Neural cell (in vitro differentiated cells): ENCODE results near the gene FBXO38. TPM values are rescaled to one million over a fixed set of nuclear protein-coding genes. Genes with fewer than 3 reads are reported as not detected.

ENCODE experiments used
- H2AFZ ChIP-seq: fragments of 200-600, 300-800 bp; sonication (generic), shearing (Covaris generic); 2 replicates; pipeline ENCODE4 v1.6.0; 2014; ENCODE audit warnings: low read depth, mild to moderate bottlenecking, antibody characterized with exemption, low read length, moderate library complexity
- H3F3A ChIP-seq: fragments of 200-600 bp; shearing (Covaris generic); 2 replicates; pipeline ENCODE4 v1.6.1; 2016; ENCODE audit warnings: mild to moderate bottlenecking, moderate library complexity, mixed read lengths, antibody characterized with exemption, low read length; ENCODE audit not compliant: insufficient read depth, poor library complexity, severe bottlenecking
- H3K27ac ChIP-seq: fragments of 200-600, 300-800 bp; sonication (generic), shearing (Covaris generic); 2 replicates; pipeline ENCODE4 v1.5.1; 2014; ENCODE audit warnings: mild to moderate bottlenecking, low read length, moderate library complexity
- H3K27me3 ChIP-seq: fragments of 300-800, 200-600 bp; sonication (generic), shearing (Covaris generic); 2 replicates; pipeline ENCODE4 v1.6.0; 2014; ENCODE audit warnings: mild to moderate bottlenecking, low read depth, low read length, moderate library complexity; ENCODE audit not compliant: insufficient read depth
- H3K36me3 ChIP-seq: fragments of 300-800, 200-600 bp; sonication (generic), shearing (Covaris generic); 2 replicates; pipeline ENCODE4 v1.5.1; 2014; ENCODE audit warnings: mild to moderate bottlenecking, antibody characterized with exemption, low read length, moderate library complexity; ENCODE audit not compliant: insufficient read depth
- H3K4me2 ChIP-seq: fragments of 300-800, 200-600 bp; sonication (generic), shearing (Covaris generic); 2 replicates; pipeline ENCODE4 v1.6.0; 2014; ENCODE audit warnings: mild to moderate bottlenecking, low read length
- H3K4me3 ChIP-seq: fragments of 300-800, 200-600 bp; sonication (generic), shearing (Covaris generic); 2 replicates; pipeline ENCODE4 v1.5.1; 2014; ENCODE audit warnings: mild to moderate bottlenecking, low read length, moderate library complexity
- H3K79me2 ChIP-seq: fragments of 200-600 bp; shearing (Covaris generic); replicated peaks from 2 replicates; pipeline ENCODE4 v1.6.0; 2014; ENCODE audit warnings: mild to moderate bottlenecking, low read length, moderate library complexity; ENCODE audit not compliant: insufficient read depth
- H3K9ac ChIP-seq: fragments of 300-800, 200-600 bp; sonication (generic), shearing (Covaris generic); 2 replicates; pipeline ENCODE4 v1.6.1; 2016; ENCODE audit warnings: mild to moderate bottlenecking, low read length, mixed read lengths
- H3K9me2 ChIP-seq: fragments of 200-600 bp; shearing (Covaris generic); 2 replicates; pipeline ENCODE4 v1.6.1; 2016; ENCODE audit warnings: mild to moderate bottlenecking, low read length, mixed read lengths; ENCODE audit not compliant: insufficient read depth
- H3K9me3 ChIP-seq: fragments of 200-600, 300-800 bp; sonication (generic), shearing (Covaris generic); 2 replicates; pipeline ENCODE4 v1.6.1; 2016; ENCODE audit warnings: mild to moderate bottlenecking, mixed run types, low read length, moderate library complexity, mixed read lengths
- H4K20me1 ChIP-seq: fragments of 200-600 bp; shearing (Covaris generic); 2 replicates; pipeline ENCODE4 v1.6.1; 2016; ENCODE audit warnings: mild to moderate bottlenecking, mixed run types; ENCODE audit not compliant: insufficient read depth
- CTCF ChIP-seq: fragments of 450-650 bp; IDR thresholded peaks from 2 replicates; pipeline ENCODE4 v1.5.1; 2014; ENCODE audit warnings: antibody characterized with exemption, mild to moderate bottlenecking, moderate library complexity; ENCODE audit not compliant: poor library complexity, severe bottlenecking
- EP300 ChIP-seq: fragments of 450-650 bp; conservative IDR thresholded peaks from 2 replicates; pipeline ENCODE4 v1.6.1; 2014; ENCODE audit warnings: antibody characterized with exemption, mild to moderate bottlenecking, moderate library complexity; ENCODE audit not compliant: poor library complexity, severe bottlenecking
- EZH2 ChIP-seq: fragments of 200-600, 300-800 bp; shearing (Covaris generic), sonication (generic); IDR thresholded peaks from 2 replicates; pipeline ENCODE4 v1.6.1; 2014; ENCODE audit warnings: antibody characterized with exemption, low read length, borderline replicate concordance, mild to moderate bottlenecking; ENCODE audit not compliant: insufficient read depth, poor library complexity, severe bottlenecking
- MXI1 ChIP-seq: fragments of 450-650 bp; conservative IDR thresholded peaks from 2 replicates; pipeline ENCODE4 v1.6.1; 2014; ENCODE audit warnings: antibody characterized with exemption, mild to moderate bottlenecking; ENCODE audit not compliant: poor library complexity, severe bottlenecking
- POLR2AphosphoS5 ChIP-seq: IDR thresholded peaks from 2 replicates; pipeline ENCODE4 v1.6.1; 2012
- RAD21 ChIP-seq: fragments of 450-650 bp; conservative IDR thresholded peaks from 2 replicates; pipeline ENCODE4 v1.6.1; 2014; ENCODE audit warnings: antibody characterized with exemption, mild to moderate bottlenecking, moderate library complexity
- REST ChIP-seq: IDR thresholded peaks from 2 replicates; pipeline ENCODE4 v1.6.1; 2012; ENCODE audit warnings: borderline replicate concordance
- SMC3 ChIP-seq: fragments of 450-650 bp; conservative IDR thresholded peaks from 2 replicates; pipeline ENCODE4 v1.6.1; 2014; ENCODE audit warnings: antibody characterized with exemption, mild to moderate bottlenecking, moderate library complexity; ENCODE audit not compliant: poor library complexity
- TAF1 ChIP-seq: IDR thresholded peaks from 2 replicates; pipeline ENCODE4 v1.6.1; 2012; ENCODE audit warnings: low read depth
- polyA plus RNA-seq: library from polyadenylated mRNA; depleted of rRNA; stranded (reverse); fragments of >200 nt; gene quantifications from 2 replicates; pipeline ENCODE4 v1.2.3, GENCODE V29; 2014

The FBXO38 gene
- polyA plus RNA-seq, 1 donor from 2014 or later, result 69.1 TPM

- no peaks in the 10 kb centered on the region for H3K27me3 ChIP-seq
- H3K27ac ChIP-seq, result no peak overlapping the region
- H3K9me2 ChIP-seq, result no peaks in the 10 kb centered on the region
- no peaks in the 10 kb centered on the region for H3K79me2 ChIP-seq
- no peak overlapping the region for H3K4me3 ChIP-seq
- no peaks in the 10 kb centered on the region for H4K20me1 ChIP-seq
- H3K9ac ChIP-seq, result no peak overlapping the region
- TF ChIP-seq SMC3, result no peak
- no peak for TF ChIP-seq TAF1
- no peak for TF ChIP-seq REST
- TF ChIP-seq EP300, result no peak
- H2AFZ ChIP-seq, result no peak overlapping the region
- H3K4me2 ChIP-seq, result no peak overlapping the region
- no peaks in the 10 kb centered on the region for H3K36me3 ChIP-seq
- H3F3A ChIP-seq, result no peaks in the 10 kb centered on the region
- no peaks in the 10 kb centered on the region for H3K9me3 ChIP-seq
Measured at GRCh38 chr5:148482697-148483462, 99.1 kb downstream of the FBXO38 start.

- no peak overlapping the region for H3K4me3 ChIP-seq
- no peaks in the 10 kb centered on the region for H3K36me3 ChIP-seq
- H3K9me2 ChIP-seq, result no peaks in the 10 kb centered on the region
- H4K20me1 ChIP-seq, result no peaks in the 10 kb centered on the region
- H3K4me2 ChIP-seq, result no peak overlapping the region
- H3K27ac ChIP-seq, result no peak overlapping the region
- no peaks in the 10 kb centered on the region for H3K79me2 ChIP-seq
- H2AFZ ChIP-seq, result no peak overlapping the region
- TF ChIP-seq CTCF (no peak), EP300 (no peak), POLR2AphosphoS5 (no peak), REST (no peak), SMC3 (no peak), RAD21 (no peak), MXI1 (no peak), EZH2 (no peak), TAF1 (no peak)
- no peaks in the 10 kb centered on the region for H3F3A ChIP-seq
- no peak overlapping the region for H3K9ac ChIP-seq
- no peaks in the 10 kb centered on the region for H3K27me3 ChIP-seq
- H3K9me3 ChIP-seq, result no peaks in the 10 kb centered on the region
Measured at GRCh38 chr5:148483750-148484149, 100.0 kb downstream of the FBXO38 start.
